ENCODE results near the gene FHAD1.
A peak's percentile ranks its signal among the peaks of the same experiment; 100 is the strongest.

FHAD1 gene

GRCh38 chr1:15326691-15327588, 79.9 kb downstream of the FHAD1 start:
- DNase-seq (ENCODE audit: low spot score), result peak; percentile 48

- peak; percentile 79 for DNase-seq (ENCODE audit: low spot score)
These were observed 81.5 kb downstream of the FHAD1 start for GRCh38 chr1:15328351-15329103.

GRCh38 chr1:15329104-15329820, 82.2 kb downstream of the FHAD1 start:
- peak; percentile 75 for DNase-seq (ENCODE audit: low spot score)

GRCh38 chr1:15330028-15330427, 83.0 kb downstream of the FHAD1 start:
- DNase-seq (ENCODE audit: low spot score), result no peak

GRCh38 chr1:15331180-15331579, 84.2 kb downstream of the FHAD1 start:
- DNase-seq (ENCODE audit: low spot score), result no peak

- no peak for DNase-seq (ENCODE audit: low spot score)
These were observed 84.7 kb downstream of the FHAD1 start for GRCh38 chr1:15331734-15332133.

- DNase-seq (ENCODE audit: low spot score), result no peak
These were observed 85.5 kb downstream of the FHAD1 start for GRCh38 chr1:15332525-15332924.

- DNase-seq (ENCODE audit: low spot score), result no peak
These were observed 86.1 kb downstream of the FHAD1 start for GRCh38 chr1:15332952-15333715.

- no peak for DNase-seq (ENCODE audit: low spot score)
These were observed 88.0 kb downstream of the FHAD1 start for GRCh38 chr1:15334995-15335394.

GRCh38 chr1:15336866-15337265, 89.8 kb downstream of the FHAD1 start:
- DNase-seq (ENCODE audit: low spot score), result no peak

GRCh38 chr1:15337656-15338402, 90.8 kb downstream of the FHAD1 start:
- no peak for DNase-seq (ENCODE audit: low spot score)

GRCh38 chr1:15339570-15339969, 92.5 kb downstream of the FHAD1 start:
- DNase-seq (ENCODE audit: low spot score), result no peak

GRCh38 chr1:15341228-15341627, 94.2 kb downstream of the FHAD1 start:
- no peak for DNase-seq (ENCODE audit: low spot score)

- DNase-seq (ENCODE audit: low spot score), result no peak
These were observed 94.8 kb downstream of the FHAD1 start for GRCh38 chr1:15341634-15342407.

GRCh38 chr1:15342408-15342967, 95.5 kb downstream of the FHAD1 start:
- no peak for DNase-seq (ENCODE audit: low spot score)

- DNase-seq (ENCODE audit: low spot score), result no peak
These were observed 96.1 kb downstream of the FHAD1 start for GRCh38 chr1:15343099-15343498.

GRCh38 chr1:15343729-15344128, 96.7 kb downstream of the FHAD1 start:
- DNase-seq (ENCODE audit: low spot score), result no peak

- no peak for DNase-seq (ENCODE audit: low spot score)
These were observed 97.4 kb downstream of the FHAD1 start for GRCh38 chr1:15344380-15344779.

- no peak for DNase-seq (ENCODE audit: low spot score)
These were observed 98.0 kb downstream of the FHAD1 start for GRCh38 chr1:15344800-15345704.

Data from cerebellar cortex (tissue), 1 donor.